Measurements from ENCODE around the gene CNN1.

GRCh38 chr19:11519138-11519537 is 19.5 kb upstream of the CNN1 start:
- TF ChIP-seq NFE2L2 (IDR thresholded peaks at IDR 0.05; ENCODE audit: low read depth, low read length) (no peak), CTCF (conservative IDR thresholded peaks at IDR 0.05; ENCODE audit: low read depth, low read length) (no peak), POLR2A (IDR thresholded peaks at IDR 0.05; ENCODE audit: low read depth, low read length) (no peak), MAZ (IDR thresholded peaks at IDR 0.05; ENCODE audit: borderline replicate concordance, low read depth, low read length) (no peak), BHLHE40 (IDR thresholded peaks at IDR 0.05; ENCODE audit: low read depth, low read length) (no peak), USF2 (IDR thresholded peaks at IDR 0.05; ENCODE audit: low read depth, low read length) (no peak), RAD21 (IDR thresholded peaks at IDR 0.05; ENCODE audit: low read length) (no peak), RCOR1 (IDR thresholded peaks at IDR 0.05; ENCODE audit: insufficient replicate concordance, low read length) (no peak), SMC3 (IDR thresholded peaks at IDR 0.05; ENCODE audit: low read depth, low read length) (no peak)

Data from IMR-90 (cell line).